Spleen (tissue), 7 donors: Measurements from ENCODE around the gene NTF4.
"Not testable (repeated sequence)": the region's sequence is repeated elsewhere in the genome, so short reads cannot be mapped to it uniquely, and the experiment has no call there.

Experiments
- CTCF ChIP-seq, 11 experiments: fragments of 200-600 bp in 7 of 11; fragments of 450-650 bp in 4 of 11; sonication (generic) in 4 of 11; IDR thresholded peaks in 8 of 11; conservative IDR thresholded peaks in 3 of 11; 1 replicate in 7 of 11; 2 replicates in 4 of 11; pipeline versions ENCODE4 v1.4.0 to v1.8.0; 2016 to 2021; ENCODE audit warnings: antibody characterized with exemption in 11 of 11, inconsistent platforms in 4 of 11, mild to moderate bottlenecking in 1 of 11
- POLR2A ChIP-seq, 3 donors: fragments of 450-650 bp; IDR thresholded peaks; one replicate each; pipeline ENCODE4 v1.5.1; 2017; ENCODE audit warnings: antibody characterized with exemption in 3 of 3, mild to moderate bottlenecking in 1 of 3
- POLR2AphosphoS5 ChIP-seq, 3 donors: sonication (generic); formaldehyde crosslinking; IDR thresholded peaks; one replicate each; pipeline ENCODE4 v1.5.1; 2017; ENCODE audit warnings: antibody characterized with exemption in 3 of 3
- donor health status: DM: no; HTN: no; CAD: no; lungs with moderate emphysema.
- donor health status: DM: no; HTN: no; CAD: no.
- donor health status: DM: no; HTN: no; CAD: no.

GRCh38 chr19:49028686-49029085 is 35.9 kb downstream of the NTF4 start:
- TF ChIP-seq CTCF (IDR thresholded peaks at IDR 0.05 in 8 of 11, conservative IDR thresholded peaks at IDR 0.05 in 3 of 11); POLR2A (IDR thresholded peaks at IDR 0.05); POLR2AphosphoS5 (IDR thresholded peaks at IDR 0.05): not testable (repeated sequence)
